Caki2 (cell line): Measurements from ENCODE around the gene SBNO2. TPM values are rescaled to one million over a fixed set of nuclear protein-coding genes. Genes with fewer than 3 reads are reported as not detected.

Experiments
- DNase-seq: peaks from one replicate; pipeline ENCODE4 v3.0.0-alpha.2; 2015; ENCODE audit warnings: low read depth
- in situ Hi-C: cut with HindIII; loops from 2 replicates; pipeline ENCODE4 v1.10.0; 2016; ENCODE audit warnings: low sequenced_read_pairs, low pct_unique_long_range_greater_than_20kb, mixed read lengths
- total RNA-seq: library from RNA; depleted of rRNA; stranded (reverse); fragments of >200 nt; shearing (Covaris generic); gene quantifications from 2 replicates; pipeline ENCODE4 v1.2.3, GENCODE V29; 2014; ENCODE audit warnings: low replicate concordance

Gene SBNO2
- total RNA-seq, 1 experiment from 2014 or later, result 23.7 TPM

- in situ Hi-C loops, result no loop called here
- DNase-seq, result no peak
Observed at GRCh38 chr19:1159864-1160595, 14.0 kb downstream of the SBNO2 start.

- in situ Hi-C loops, result no loop called here
- DNase-seq, result no peak
Observed at GRCh38 chr19:1158885-1159448, 15.1 kb downstream of the SBNO2 start.

DNA sequence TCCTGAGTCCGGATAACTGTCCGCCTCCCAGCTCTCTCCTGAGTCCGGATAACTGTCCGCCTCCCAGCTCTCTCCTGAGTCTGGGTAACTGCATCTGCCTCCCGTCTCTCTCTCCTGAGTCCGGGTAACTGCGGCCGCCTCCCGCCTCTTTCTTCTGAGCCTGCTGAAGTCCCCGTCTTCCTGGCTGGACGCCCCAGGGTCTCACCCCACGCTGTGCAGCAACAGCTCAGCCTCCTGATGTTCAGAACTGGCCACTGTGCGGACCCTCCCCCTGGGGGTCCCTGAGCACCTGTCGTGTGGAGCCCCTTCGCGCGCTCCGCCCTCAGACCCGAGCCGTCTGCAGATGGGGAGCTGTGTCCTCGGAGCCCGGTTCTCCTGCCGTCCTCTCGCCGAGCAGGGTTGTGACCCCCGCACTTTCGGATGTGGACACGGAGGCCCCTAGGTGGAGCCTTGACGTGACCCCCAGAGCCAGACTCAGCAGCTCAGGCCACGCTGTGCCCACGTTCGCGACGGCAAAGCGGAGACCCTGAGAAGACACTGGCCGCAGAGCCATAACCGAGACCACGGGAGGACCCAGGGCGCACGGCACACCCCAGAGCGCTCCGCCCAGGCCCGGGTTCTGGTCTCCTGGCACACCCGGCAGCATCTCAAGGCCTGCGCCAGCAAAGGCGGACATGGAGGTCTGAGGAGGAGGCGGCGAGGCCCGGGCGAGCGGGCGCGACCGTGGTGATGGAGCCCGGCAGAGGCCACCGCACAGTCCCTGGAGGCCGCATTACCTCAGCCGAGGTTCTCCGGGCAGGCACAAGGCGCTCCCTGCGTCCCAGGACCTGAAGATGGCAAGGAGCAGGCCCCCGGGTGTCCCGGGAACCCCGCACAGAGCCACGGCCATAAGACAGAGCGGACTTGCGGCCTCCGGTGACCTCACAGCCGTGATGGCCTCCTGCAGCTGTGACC is 15.9 kb downstream of the SBNO2 start:
- no peak for DNase-seq
- in situ Hi-C loops, result no loop called here

- in situ Hi-C loops, result no loop called here
Observed at GRCh38 chr19:1156830-1157615, 17.0 kb downstream of the SBNO2 start.

DNA sequence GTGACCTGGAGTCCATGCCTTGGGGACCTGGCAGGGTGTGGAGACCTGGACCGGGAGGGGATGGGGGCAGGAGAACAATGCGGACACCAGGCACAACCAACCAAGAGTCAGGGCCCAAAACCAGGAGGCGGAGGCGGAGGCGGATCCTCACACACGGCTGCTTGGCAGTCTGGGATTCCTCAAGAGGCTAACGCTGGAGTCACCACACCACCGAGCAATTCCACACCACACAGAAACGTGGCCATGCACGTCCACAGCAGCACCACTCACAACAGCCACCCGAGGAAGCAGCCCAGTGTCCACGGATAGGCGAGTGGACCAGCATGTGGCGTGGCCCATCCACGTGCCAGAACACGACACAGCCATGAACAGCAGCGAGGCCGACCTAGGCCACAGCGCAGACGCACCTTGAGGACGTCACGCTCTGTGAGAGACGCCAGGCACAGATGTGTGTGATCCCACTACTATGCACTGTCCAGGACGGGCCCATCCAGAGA is 17.7 kb downstream of the SBNO2 start:
- DNase-seq, result no peak
- in situ Hi-C loops, result no loop called here

More at GRCh38 chr19:1156830-1157615, 17.0 kb downstream of the SBNO2 start:
- no peak for DNase-seq

- no peak for DNase-seq
- in situ Hi-C loops, result no loop called here
Observed at GRCh38 chr19:1155352-1156304, 18.4 kb downstream of the SBNO2 start.

- no peak for DNase-seq
- in situ Hi-C loops, result no loop called here
Observed at GRCh38 chr19:1154731-1155351, 19.2 kb downstream of the SBNO2 start.

GRCh38 chr19:1153891-1154730 is 20.0 kb downstream of the SBNO2 start:
- no peak for DNase-seq
- in situ Hi-C loops, result no loop called here

DNA sequence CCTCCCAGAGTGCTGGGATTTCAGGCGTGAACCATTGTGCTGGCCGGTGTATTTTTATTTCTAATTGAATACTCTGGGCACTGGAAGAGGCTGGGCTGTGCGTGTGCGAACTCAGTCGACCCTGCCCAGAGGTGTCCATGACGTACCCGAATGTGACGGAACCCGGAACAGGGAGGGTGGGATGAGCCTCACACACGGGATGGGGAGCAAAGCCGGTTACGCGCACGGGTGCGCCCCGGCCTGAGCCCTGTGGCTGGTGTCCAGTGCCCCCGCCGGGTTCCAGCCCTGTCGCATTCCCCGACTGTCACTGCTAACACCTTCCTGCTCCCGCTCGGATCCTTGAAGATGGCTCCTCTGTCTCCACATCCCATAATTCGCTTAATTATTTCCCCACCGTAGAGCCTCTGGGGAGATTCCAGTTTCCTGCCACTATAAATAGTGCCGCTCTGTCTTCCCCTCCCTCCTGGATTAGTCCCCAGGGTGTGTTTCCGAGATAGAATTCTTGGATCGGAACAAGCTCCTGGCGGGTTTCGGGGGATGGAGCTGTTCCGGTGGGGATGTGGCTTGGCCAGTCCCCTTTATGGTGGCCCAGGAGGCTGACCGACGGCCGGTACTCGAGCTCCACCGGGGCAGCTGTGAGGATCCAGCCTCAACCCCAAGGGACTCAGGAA is 22.0 kb downstream of the SBNO2 start:
- in situ Hi-C loops, result no loop called here
- DNase-seq, result no peak

DNA sequence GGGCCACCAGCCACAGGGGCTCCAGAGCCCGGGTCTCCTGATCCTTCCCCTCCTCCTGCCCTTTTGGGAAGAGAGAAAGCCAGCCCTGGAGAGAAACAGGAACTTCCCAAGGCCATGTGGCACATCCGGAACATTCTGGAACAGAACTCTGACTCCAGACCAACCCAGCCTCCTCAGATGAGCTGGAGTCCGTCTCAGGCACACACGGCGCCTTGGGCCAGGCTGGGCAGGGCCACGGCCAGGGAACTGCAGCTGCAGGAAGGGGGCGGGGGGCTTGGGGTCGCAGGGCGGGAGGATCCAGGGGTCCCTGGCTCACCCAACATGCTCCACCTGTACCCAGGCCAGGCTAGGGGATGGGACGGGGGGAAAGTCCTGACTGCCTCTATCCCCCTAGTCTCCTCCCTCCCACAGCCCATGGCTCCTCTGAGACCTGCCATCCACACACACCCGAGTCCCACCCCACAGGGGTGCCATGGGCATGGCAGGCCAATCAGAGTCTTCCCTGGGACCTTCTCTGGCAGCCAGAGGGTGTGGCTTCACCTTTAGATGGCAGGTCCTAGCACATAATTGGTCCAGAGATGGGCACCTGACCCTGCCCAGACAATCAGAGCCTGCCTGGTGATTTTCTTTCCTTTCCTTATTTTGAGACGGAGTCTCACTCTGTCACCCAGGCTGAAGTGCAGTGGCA is 22.9 kb downstream of the SBNO2 start:
- DNase-seq, result no peak
- in situ Hi-C loops, result no loop called here

- in situ Hi-C loops, result no loop called here
- DNase-seq, result no peak
Observed at GRCh38 chr19:1150333-1151036, 23.6 kb downstream of the SBNO2 start.

- in situ Hi-C loops, result no loop called here
Observed at GRCh38 chr19:1149259-1150045, 24.6 kb downstream of the SBNO2 start.

DNA sequence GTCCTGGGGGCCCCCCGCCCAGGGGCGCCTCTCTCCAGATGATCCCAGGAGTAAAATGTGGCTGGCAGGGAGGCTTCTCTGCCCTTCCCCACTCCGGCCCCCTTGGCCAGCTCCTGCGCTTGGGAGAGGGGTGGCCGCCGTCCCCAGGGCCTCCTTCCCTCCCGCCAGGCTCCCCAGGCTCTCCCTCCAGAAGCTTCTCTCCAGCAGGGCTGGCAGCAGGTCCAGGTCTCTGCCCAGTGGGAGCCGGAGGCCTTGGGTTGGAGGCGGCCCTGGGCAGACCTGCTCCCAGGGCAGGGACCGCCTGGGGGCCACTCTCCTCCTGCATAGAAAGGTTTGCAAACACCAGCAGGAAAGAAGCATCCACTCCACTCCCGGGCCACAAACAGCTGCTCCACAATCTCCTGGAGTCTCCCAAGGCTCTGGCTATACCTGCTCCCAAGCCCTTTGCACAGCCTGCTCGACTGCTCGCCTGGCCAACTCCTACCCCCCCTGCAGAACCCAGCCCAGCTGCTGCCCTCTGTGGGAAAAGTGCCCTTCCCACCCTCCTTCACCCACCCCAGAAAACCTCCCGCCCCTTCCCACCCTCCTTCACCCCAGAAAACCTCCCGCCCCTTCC is 26.0 kb downstream of the SBNO2 start:
- in situ Hi-C loops, result no loop called here
- DNase-seq, result no peak

More at GRCh38 chr19:1149259-1150045, 24.6 kb downstream of the SBNO2 start:
- no peak for DNase-seq
